Right lobe of liver (tissue), 4 donors: Measurements from ENCODE around the gene SNRNP35.
"Not testable (repeated sequence)": the region's sequence is repeated elsewhere in the genome, so short reads cannot be mapped to it uniquely, and the experiment has no call there.

Source experiments
- POLR2A ChIP-seq: fragments of 450-650 bp; IDR thresholded peaks from one replicate; pipeline ENCODE4 v1.6.1; 2017; ENCODE audit warnings: antibody characterized with exemption, mild to moderate bottlenecking
- TF ChIP-seq, protein P1 (sequence below), 4 donors: fragments of 200-600 bp in 3 of 4; fragments of 450-650 bp in 1 of 4; IDR thresholded peaks; one replicate each; pipeline versions ENCODE4 v1.5.1 to v1.8.0; 2016 to 2022; ENCODE audit warnings: antibody characterized with exemption in 4 of 4, mild to moderate bottlenecking in 2 of 4
- donor health status: DM: no; HTN: no; CAD: no.
- donor health status: DM: no; HTN: no; CAD: no.
- donor health status: DM: no; HTN: yes; CAD: no.

DNA sequence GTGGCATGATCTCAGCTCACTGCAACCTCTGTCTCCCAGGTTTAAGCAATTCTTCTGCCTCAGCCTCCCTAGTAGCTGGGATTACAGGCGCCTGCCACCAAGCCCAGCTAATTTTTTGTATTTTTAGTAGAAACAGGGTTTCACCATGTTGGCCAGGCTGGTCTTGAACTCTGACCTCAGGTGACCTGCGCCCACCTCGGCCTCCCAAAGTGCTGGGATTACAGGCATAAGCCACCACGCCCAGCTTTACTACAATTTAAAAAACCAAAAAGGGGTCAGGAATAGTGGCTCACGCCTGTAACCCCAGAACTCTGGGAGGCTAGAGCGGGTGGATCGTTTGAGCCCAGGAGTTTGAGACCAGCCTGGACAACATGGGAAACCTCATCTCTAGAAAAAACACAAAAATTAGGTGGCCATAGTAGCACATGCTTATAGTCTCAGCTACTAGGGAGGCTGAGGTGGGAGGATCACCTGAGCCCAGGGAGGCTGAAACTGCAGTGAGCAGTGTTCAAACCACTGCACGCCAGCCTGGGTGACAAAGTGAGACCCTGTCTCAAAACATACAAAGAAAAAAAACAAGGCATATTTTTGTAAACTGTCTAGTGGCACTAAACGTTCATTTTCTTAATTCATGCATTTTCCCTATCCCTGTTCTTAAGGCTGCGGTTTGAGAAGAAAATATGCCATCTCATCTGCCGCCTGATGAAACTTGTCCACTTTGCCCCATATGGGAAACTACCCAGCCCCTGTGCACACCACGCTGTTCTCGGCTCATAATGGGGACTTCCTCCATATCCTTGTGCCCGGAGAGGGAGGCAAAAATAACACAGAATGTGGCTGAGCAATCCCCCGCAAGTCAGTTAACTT is 25.8 kb upstream of the SNRNP35 start:
- not testable (repeated sequence) for TF ChIP-seq POLR2A
- TF ChIP-seq, protein P1, sequence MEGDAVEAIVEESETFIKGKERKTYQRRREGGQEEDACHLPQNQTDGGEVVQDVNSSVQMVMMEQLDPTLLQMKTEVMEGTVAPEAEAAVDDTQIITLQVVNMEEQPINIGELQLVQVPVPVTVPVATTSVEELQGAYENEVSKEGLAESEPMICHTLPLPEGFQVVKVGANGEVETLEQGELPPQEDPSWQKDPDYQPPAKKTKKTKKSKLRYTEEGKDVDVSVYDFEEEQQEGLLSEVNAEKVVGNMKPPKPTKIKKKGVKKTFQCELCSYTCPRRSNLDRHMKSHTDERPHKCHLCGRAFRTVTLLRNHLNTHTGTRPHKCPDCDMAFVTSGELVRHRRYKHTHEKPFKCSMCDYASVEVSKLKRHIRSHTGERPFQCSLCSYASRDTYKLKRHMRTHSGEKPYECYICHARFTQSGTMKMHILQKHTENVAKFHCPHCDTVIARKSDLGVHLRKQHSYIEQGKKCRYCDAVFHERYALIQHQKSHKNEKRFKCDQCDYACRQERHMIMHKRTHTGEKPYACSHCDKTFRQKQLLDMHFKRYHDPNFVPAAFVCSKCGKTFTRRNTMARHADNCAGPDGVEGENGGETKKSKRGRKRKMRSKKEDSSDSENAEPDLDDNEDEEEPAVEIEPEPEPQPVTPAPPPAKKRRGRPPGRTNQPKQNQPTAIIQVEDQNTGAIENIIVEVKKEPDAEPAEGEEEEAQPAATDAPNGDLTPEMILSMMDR (IDR thresholded peaks at IDR 0.05): not testable (repeated sequence)
